Coronary artery (tissue), 2 donors: ENCODE results near the gene GPR6.

Experiments used
- DNase-seq: peaks from one replicate; pipeline ENCODE4 v3.0.0-alpha.2; 2017; ENCODE audit warnings: low spot score
- H3K27ac ChIP-seq, 2 donors: fragments of 200-600 bp; sonication (generic); one replicate each; pipeline ENCODE4 v1.5.1; 2016 to 2019
- H3K4me3 ChIP-seq: fragments of 200-600 bp; sonication (generic); 2 replicates; pipeline ENCODE4 v1.5.1; 2016; ENCODE audit warnings: mild to moderate bottlenecking, moderate library complexity
- CTCF ChIP-seq: fragments of 200-600 bp; sonication (generic); IDR thresholded peaks from one replicate; pipeline ENCODE4 v1.5.1; 2019; ENCODE audit warnings: antibody characterized with exemption

Gene GPR6

DNA sequence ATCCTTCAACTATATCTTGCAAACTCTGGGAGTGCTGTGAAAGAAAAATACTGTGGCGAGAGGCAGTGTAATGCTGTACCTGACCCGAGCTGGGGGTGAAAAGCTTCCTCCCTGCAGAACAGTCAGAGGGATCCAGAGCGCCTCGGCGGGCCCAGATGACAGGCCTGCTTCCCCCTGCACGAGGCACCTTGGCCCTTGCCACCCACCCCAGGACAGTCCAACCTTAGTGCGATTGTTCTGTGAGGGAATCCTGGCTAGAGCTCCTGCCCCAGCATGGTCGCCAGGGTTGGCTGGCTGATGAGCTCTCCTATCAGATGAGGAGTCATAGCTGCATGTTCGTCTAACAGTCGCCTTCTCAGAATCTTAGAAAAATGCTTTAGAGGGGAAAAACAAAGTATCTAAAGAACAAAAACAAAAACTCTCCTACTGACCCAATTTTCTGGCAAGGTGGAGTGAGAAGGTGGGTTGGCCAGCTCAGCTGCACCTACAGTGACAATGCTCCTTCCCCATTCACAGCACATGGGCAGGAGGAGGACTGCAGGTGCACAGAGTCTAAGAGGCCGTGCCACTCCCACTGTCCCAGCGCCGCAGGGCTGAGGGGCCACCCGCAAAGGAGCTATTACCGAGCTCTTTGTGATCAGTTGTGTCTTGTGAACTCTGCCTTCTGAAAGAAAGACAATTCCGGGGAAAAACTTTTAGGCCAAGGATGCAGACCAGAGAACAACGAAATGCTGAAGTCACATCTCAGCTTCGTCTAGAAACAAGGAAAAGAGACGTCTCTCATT is 28.6 kb upstream of the GPR6 start:
- Histone ChIP-seq H3K27ac (no peak overlapping the region), H3K4me3 (no peak overlapping the region)
- TF ChIP-seq CTCF: no peak
- no peak for DNase-seq

DNA sequence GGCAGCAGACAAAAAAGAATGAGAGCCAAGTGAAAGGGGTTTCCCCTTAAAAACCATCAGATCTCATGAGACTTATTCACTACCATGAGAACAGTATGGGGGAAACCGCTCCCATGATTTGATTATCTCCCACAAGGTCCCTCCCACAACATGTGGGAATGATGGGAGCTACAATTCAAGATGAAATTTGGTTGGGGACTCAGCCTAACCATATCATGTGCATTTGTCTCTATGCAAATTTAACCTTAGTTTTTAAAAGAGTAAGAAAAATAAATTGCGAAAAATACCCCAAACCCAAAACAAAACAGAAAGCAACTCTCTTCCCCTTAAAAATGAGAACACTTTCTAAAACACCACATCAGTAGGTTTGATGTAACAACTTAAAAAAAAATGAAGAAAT is 22.6 kb upstream of the GPR6 start:
- no peak overlapping the region for H3K27ac ChIP-seq
- no peak overlapping the region for H3K4me3 ChIP-seq
- no peak for DNase-seq
- TF ChIP-seq CTCF: no peak

- TF ChIP-seq CTCF: no peak
- DNase-seq: no peak
- Histone ChIP-seq H3K4me3 (no peak overlapping the region), H3K27ac (no peak overlapping the region)
Observed at GRCh38 chr6:109958626-109959025, 19.5 kb upstream of the GPR6 start.

DNA sequence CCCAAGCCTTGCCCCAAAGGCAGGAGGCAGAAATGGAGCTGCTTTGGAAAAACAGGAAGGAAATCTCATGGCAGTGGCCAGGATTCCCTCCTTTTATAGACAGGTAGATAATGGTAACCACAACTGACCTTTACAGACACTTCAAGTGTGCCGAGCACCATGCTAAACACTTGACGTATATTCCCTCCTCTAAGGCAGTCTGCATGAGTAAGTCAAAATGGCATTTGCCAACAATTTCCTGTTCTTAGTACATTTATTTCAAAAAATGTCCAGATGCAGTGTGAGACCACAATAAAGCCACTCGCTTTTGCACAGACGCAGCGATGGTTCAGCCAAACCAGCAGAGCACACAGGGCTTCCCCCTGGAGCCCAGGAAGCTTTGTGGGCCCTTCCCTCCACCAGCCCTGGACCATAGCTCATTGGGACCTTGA is 16.5 kb upstream of the GPR6 start:
- TF ChIP-seq CTCF: no peak
- DNase-seq: no peak
- H3K4me3 ChIP-seq: no peak overlapping the region
- H3K27ac ChIP-seq: no peak overlapping the region

DNA sequence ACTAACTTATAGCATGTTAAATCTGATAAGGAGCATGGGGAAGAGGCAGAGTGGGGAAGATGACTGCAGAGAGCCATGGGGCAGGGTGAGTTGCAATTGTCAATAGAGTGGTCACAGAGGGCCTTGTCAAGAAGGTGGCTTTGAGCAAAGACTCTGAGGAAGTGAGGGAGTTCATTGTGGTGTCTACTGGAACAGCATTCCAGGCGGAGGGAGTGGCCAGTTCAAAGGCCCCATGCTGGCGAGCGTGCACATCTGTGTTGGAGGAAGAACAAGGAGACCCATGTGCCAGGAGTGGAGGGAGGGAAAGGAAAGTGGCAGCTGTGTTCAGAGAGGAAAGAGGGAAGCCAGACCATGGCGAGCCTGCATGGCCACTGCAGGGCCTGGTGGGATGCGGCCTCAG is 15.8 kb upstream of the GPR6 start:
- no peak for DNase-seq
- TF ChIP-seq CTCF: no peak
- no peak overlapping the region for H3K4me3 ChIP-seq
- no peak overlapping the region for H3K27ac ChIP-seq

DNA sequence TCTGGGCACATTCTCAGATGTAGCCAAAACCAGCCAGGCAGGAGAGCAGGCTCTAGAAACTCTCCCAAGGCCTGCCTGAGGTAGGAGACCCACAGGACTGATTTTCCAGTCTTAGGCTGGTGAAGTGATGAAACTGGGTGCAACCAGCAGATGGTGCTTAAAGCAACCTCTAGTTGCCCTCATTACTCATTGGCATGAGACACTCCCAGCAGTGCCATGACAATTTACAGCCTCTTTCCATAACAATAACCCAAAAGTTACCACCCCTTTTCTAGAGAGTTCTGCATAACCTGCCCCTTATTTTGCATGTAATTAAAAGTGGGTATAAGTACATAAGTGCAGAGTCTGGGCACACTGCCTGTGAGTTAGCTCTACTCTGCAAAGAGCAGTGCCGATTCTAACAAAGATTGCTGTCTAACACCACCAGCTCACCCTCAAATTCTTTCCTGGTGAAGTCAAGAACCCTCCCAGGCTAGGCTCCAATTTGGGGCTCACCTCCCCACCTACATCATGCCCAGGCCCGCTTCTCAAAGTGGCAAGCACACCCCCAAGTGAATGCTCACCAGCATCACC is 14.4 kb upstream of the GPR6 start:
- no peak overlapping the region for H3K27ac ChIP-seq
- DNase-seq: no peak
- no peak overlapping the region for H3K4me3 ChIP-seq
- TF ChIP-seq CTCF: no peak

DNA sequence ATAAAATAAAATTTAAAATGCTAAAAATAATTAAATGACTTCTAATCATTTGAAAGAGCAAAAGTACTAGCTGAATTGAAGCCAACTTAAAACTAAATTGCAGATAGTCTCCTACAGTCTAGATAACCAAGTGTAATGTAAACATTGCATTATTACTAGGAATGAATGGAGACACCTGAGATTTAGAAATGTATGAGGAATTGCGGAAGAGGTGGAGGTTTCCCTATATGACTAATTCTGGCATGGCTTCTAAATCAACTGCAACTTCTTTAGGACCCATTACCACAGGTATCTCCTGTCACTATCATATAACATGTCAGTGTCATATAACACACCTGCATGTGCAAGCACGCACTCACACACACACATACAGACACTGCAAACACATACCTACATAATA is 13.2 kb upstream of the GPR6 start:
- TF ChIP-seq CTCF: no peak
- DNase-seq: no peak
- H3K4me3 ChIP-seq: no peak overlapping the region
- no peak overlapping the region for H3K27ac ChIP-seq
